NCI-H460 (cell line): ENCODE data around the gene NRXN3. TPM values are rescaled to one million over a fixed set of nuclear protein-coding genes. Genes with fewer than 3 reads are reported as not detected.
"Not testable (repeated sequence)": the region's sequence is repeated elsewhere in the genome, so short reads cannot be mapped to it uniquely, and the experiment has no call there.

Source experiments
- DNase-seq: peaks from one replicate; pipeline ENCODE4 v3.0.0-alpha.2; 2016; ENCODE audit warnings: low read depth; ENCODE audit errors: extremely low read depth
- total RNA-seq: library from RNA; depleted of rRNA; stranded (reverse); fragments of >200 nt; shearing (Covaris generic); gene quantifications from 2 replicates; pipeline ENCODE4 v1.2.3, GENCODE V29; 2014

The NRXN3 gene
- total RNA-seq, 1 experiment from 2014 or later: 6.6 TPM

DNA sequence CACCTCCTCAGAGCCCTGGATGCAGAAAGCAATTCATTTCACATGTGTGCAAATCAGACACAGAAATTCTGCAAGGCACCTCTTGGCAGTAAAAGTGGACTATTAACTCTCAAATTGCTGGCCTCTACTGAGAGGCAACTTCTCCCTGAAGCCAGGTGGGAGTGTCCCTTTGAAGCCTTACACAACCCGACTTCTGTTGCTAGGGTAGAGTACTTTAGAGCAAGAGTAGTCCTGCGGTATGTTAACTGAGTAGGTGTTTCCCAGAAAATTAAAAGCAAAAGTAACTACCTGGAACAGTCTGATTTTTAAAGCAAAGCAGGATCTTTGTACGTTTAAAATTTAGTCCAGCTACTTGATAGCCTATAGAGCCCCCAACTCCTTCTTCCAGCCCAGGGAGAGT, 1557.7 kb downstream of the NRXN3 start:
- no peak for DNase-seq

DNA sequence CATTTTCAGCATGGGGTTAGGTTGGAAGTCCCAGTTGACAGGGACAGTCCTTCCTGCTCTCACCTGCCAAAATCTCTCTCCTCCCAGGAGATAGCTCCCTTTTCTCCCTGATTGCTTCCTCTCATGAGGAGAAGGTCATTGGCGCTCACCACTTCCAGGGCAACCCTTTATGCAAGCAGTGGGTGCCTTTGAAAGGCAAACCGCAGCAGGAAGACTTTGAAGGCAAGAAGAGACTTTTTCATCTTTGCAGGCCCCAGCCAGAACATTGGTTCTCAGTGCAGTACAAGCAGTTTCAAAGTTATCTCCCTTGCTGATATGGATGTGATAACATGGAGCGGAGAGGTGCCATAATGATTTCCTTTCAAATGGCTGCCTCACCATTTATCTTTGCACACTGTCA, 1558.2 kb downstream of the NRXN3 start:
- DNase-seq: no peak

DNA sequence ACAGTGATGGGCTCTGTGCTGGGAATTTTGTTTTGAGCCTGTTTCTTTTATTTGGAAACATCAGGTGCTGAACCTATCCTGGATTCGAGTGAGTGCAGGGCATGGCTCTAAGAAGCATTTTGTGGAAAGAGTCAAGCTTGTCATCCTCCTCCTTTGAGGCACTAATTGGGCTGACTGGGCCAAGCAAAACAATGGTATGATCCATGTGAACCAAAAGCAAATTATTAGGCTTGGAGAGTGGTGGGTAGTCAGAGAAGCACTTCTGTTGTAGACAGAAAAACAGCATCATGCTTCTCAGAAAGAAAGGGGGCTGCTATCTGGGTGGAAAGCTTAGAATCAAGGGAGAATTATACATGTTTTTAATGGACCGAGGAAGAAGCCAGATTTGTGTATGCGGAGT, 1559.6 kb downstream of the NRXN3 start:
- no peak for DNase-seq

DNA sequence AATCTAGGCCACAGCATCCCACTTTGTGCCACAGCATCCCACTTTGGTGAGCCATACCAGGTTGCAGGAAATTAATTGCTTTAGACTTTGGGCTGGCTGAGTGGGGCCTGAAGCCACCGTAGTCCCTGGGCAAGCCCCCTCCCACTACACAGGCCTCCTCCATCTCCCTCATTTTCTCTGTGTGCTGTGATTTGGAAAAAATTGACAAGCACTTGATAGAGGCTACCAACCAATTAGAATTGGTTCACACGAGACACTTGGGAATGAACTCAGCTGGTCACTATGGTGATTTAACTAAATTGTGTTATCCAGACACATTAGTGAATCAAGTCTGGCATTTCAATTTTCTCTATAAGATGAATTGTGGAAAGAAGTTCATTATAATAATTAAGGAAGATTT, 1560.0 kb downstream of the NRXN3 start:
- no peak for DNase-seq

DNA sequence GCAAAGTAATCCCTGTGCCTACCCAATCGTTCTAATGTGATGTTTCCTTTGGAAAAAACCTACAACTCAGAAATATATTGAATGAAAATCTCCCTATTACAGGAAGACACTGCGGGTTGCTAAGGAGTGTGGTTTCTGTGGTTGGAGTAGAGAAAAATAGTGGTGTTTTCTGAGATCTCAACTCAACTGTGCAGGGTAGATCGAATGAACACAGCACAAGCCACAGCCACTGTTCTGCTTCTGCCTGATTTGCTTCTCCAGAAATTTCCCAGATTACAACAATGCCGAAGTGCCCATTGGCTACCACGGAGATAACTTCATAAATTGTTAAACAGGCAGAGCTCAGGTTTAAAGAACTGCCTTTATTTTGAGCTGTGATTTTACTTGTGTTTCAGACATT, 1560.8 kb downstream of the NRXN3 start:
- no peak for DNase-seq

DNA sequence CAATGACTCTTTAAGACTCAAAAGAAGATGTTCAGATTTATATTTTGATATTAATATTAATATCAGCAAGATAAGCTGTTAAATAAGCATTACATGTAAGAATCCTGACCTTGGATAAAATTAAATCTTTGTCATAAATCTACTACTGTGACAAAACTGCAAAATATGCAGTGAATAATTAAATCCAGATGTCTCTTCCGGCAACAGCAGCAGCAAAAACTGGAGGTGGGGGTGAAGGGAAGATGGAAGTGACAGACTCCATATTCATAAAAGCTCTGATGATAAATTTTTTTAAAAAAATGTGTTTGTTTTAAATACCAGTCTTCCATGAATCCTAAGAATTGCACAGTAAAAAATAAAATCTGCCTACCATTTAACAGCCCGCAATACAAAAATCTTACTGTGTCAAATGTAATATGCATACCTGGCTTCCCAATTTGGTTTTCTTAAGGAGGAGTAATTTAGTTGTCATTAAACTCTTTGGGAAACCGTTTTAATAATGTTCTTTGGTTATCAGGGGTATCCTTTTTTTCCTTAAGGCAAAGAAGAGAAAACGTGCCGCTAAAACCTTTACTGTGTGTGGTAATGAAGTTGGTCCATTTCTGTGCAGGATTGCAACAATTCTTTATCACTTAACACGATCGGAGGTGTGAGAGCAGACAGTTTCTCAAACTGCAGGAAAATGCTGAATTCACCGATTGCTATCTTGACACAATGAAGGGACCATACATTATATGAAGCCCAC, 1562.9 kb downstream of the NRXN3 start:
- no peak for DNase-seq

DNA sequence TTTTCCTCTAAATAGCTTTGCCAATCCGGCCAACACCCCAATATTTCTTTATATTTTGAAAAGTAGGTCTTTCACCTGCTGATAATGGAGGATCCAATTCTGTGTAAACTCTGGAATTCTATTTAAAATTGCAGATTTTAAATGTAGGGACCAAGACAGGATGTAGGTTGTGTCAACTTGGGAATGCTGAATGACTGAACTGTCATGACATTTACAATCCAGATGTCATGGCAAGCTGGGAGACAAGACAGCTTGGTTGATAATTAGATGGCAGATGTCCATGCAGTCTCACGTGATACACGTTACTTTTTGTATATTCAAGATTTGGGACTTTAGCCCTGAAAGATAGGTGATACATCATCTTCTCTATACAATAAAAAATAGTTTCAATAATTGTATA, 1564.0 kb downstream of the NRXN3 start:
- DNase-seq: no peak

DNA sequence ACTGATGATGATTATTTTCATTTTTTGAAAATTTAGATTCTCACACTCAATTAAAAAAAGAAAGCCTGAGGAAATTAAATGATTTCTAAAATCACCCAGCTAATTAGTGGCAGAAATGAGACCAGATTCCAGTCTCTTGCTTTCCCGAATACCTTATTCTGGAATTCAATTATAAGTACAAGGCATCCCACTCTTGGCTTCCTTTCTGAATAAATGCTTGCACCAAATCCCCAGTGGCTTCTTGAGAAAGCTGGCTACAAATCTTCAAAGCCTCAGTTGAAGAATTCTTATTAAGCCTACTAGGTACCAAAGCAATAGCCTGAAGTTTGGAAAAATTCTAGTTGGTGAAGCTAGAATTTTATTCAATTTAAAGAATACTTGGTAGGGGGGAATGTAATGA, 1564.5 kb downstream of the NRXN3 start:
- no peak for DNase-seq

DNA sequence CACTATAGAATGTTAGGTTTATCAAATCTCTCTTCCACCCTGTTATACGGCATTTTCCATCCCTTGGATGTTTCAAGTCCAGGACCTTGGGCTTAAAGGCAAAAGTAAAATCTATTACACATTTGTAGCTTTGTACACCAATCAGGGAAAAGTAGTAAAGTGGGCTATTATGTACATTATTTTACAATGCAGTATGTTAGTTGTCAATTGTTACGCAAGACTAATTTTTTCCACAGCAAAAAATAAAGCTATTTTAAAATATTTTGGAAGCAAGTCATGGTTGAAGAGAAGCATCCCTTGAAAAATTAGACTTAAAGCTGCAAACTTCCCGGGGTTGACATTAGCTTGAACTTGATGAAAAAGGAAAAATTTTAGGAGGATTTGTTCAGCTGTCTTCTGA, 1564.9 kb downstream of the NRXN3 start:
- DNase-seq: no peak

DNA sequence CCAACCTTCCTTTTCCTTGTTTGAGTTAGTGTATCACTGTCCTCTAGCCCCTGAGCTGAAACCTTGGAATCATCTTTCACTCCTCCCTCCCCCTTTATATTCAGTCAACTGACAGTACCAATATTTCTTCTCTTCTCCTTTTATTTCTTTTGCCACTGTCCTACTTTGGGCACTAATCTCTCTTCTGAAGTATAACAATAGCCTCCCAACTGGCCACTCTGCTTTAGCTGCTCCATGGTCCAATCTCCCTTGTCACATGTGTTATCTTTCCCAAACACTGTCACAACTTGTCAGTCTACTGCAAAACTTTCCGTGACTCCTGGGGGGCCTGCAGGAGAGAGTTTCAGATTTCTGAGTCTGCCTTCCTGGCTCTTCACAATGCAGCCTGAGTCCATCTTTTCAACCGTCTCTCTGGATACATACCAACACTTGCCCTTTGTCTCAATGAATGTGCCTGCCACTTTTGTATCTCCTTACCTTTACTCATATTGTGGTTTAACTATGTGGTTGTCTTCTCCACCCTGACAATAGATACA, 1570.0 kb downstream of the NRXN3 start:
- no peak for DNase-seq

DNA sequence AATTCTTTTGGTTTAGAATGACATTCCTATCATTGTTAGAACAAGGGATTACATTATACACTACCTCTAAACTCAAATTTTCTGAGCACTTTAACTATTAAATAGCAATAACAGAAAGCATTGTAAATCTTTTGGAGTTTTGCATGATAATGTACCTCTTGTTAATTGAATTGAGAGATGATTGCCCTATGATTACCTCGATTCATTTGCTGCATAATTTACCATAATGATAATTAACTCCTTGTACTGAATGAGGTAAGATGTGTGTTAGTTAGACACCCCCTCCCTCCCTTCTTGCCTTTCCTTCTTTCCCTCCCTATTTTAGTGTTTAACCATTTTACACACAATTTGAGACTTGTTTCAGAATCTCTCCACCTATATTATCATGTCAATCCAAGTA, 1572.0 kb downstream of the NRXN3 start:
- no peak for DNase-seq

DNA sequence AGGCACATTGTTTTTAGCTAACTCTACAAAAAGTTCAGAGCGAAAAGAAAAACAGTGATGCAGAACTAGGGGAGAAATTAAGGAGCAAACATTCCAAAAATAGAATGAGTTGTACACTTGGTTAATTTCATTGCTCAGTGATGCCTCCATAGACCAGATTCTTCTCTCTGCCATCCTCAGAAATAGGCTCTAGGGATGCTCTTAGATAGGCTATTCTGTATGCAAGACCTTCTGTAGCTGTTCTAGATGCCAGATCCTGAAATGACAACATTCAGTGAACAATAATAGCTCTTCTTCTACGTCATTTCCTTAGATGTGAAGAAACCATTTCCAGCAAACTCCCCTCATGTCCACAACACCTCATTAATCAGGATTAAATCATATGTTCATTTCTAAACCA, 1574.9 kb downstream of the NRXN3 start:
- DNase-seq: no peak

DNA sequence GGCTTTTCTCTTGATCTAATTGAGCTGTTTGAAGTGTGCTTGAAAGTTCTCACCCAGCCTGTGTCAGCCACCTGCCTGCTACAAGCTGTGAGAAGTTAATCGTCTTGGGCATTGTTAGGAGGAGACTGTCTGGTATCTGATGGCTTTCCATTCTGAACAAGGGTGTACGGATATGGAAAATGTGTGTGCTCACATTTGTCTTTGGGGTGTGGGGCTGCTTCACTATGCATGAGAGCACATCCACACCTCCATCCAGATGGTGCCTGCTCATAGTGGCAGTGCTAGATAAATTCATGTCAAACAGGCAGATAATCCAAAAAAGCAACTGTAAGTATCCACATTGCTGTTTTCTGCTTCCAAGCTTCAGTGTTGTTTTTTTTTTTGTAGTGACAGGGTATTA, 1578.9 kb downstream of the NRXN3 start:
- no peak for DNase-seq

DNA sequence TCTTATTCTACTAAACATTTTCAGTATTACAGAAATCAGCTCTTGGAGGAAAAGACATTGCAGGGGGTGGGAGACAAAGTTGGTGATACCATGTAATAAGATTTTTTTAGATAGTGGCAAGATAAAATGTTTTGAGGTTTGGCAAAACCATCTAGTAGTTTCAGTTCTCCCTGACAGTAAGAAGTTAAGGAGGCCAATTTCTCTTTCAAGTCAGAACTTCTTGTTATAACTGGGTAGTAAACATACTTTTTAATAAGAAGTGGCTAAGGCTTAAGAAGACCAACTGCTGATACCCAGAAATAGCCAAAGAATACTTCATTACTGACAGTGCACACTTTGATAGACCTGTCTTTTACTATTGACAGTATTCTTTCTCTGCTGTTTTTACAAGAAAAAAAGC, 1588.8 kb downstream of the NRXN3 start:
- DNase-seq: no peak

DNA sequence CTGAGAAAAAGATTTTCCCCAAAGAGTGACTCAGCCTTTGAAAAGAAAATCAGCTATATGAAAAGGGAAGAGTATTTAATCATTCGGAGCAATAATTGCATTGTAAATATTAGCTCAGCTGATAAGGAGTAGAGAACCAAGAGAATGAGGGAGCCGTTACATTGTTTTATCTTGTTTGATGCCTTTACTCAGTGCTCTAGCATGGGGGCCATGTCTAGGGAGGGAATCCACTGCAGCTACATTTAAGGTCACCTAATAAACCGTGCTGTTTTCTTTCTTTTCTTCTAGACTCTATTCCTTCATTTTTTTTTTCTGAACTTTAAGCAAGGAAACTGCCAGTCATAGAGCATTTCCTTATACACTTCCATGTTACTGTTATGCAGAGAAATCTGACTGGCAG, 1594.2 kb downstream of the NRXN3 start:
- no peak for DNase-seq

DNA sequence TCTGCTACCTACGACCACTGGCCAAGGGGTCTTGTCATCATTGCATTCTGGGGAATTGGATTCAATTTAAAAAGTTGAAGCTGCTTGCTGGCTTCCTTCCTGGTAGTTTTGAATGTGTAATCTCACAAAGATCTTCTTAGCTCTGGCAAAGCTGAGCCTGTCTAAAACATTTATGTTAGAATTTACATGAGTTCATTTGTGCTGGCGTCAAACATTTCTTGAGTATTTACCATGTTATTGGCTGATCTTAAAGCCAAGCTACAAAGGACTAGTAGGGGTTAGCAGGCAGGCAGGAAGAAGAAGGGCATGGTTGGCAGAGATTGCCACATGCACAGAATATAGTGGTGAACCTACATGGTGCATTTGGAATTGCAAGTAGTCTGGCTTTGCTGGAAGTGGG, 1596.3 kb downstream of the NRXN3 start:
- DNase-seq: no peak

DNA sequence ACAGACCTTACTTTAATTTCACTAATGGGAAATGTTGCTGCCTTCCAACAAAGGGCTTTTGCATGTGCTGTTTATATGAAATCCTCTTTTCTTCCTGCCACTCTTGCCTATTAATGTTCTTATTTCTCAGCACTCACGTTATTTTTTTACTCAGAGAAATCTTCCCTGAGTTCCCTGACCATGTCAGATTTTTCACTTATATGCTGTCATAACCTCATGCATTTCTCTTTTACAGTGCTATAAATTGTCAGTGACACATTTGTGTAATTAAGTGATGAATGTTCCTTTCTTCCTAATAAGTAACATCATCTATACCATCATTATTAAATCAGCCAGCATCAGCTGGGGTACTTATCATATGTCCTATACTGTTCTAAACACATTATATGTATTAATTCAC, 1597.1 kb downstream of the NRXN3 start:
- DNase-seq: no peak

DNA sequence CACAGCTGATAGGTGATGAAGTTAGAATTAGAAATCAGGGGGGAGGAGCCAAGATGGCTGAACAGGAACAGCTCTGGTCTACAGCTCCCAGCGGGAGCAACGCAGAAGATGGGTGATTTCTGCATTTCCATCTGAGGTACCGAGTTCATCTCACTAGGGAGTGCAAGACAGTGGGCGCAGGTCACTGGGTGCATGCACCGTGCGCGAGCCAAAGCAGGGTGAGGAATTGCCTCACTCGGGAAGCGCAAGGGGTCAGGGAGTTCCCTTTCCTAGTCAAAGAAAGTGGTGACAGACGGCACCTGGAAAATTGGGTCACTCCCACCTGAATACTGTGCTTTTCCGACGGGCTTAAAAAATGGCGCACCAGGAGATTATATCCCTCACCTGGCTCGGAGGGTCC, 1597.5 kb downstream of the NRXN3 start:
- not testable (repeated sequence) for DNase-seq

DNA sequence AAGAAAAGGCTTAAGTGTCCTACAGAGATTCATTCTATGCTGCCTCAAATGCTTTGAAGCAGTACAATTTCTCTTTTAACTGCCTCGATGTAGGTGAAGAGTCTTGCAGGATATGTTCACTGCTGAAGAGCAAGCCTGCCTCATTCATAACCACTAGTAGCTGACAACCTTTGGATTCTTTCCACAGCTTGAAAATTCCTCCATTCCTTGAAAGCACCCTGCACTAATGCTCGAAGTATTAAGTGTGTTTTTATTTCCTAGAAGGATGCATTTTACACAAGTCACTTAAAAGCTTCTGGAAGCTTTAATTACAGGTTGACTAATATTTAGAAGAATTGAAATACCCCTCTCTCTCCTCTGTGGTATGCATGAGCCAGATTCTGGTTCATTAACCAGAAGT, 1611.7 kb downstream of the NRXN3 start:
- DNase-seq: no peak

DNA sequence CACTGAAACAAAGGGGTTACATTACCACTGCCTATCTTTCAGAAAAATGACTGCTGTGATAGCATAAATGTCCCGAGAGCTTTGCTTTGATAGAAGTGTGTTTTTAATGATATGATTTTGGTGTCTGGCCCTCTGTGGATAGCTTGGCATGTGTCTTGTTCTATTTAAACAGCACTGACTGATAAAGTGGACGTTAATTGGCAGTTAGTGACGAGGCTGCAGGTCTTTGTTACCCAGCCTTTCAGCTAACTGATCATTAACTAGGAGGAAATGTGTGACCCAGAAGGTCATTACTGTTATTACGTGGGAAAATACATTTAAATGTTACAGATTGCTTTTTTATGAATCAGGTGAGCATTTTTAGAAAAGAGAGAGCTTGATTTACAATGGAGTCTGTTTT, 1612.9 kb downstream of the NRXN3 start:
- no peak for DNase-seq

DNA sequence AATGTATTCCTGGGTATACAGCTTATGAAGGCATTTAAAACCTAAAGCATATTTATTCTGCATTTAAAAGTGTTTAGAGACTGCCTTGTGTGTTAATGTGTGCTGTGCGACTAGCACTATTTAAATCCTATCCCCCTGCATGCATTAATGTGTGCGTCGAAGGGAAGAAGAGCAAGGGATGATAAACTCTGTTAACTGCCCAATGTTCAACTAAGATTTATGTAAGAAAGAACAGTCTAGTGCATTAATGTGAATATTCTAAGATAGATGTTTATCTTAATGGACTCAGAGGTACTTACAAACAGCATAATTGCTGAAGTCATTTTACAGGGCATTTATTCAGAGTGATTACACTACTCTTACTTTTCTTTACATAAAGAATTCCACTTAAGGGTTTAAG, 1616.3 kb downstream of the NRXN3 start:
- DNase-seq: no peak

DNA sequence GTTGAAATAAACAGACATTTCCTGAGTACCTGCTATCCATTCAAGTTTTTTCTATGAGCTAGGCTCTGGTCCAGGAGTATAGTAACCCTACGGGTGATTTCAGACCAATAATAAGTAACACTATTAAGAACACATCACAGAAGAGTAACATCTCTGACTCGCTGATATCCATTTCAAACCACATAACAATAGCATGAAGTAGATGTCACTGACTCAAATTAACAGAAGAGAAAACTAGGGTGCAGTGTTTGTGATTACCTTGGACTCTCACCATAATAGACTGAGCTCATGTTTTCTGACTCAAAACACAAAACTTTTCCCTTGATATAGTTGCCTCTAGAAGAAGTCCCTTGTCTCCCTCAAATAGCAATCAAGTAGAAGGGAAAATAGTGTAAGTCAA, 1618.2 kb downstream of the NRXN3 start:
- DNase-seq: no peak
